ENCODE measurements around the gene BCKDK. TPM values are rescaled to one million over a fixed set of nuclear protein-coding genes. Genes with fewer than 3 reads are reported as not detected.

The BCKDK gene
- total RNA-seq, 4 donors from 2014 or later, result 26.6 to 39.8 (median 33.5) TPM

- WGBS, 2 donors, result 40% methylated on average over 1 of the region's 10 CpGs; no CpG with 5 or more reads in 1 of the 2 donors
- Histone ChIP-seq H3K36me3 (peaks cover 0 to 65% (median 14%) of the 10 kb centered on the region in 3 donors), H3K27ac (peak overlapping the region; percentile 83 to 96 (median 94)), H3K9me3 (no peaks in the 10 kb centered on the region), H3K4me3 (no peak overlapping the region), H3K27me3 (peaks cover 0 to 4% (median 0%) of the 10 kb centered on the region in 4 donors), H3K4me1 (peaks cover 44 to 82% (median 49%) of the 10 kb centered on the region in 3 donors)
- intact Hi-C loops (cut with DNase I), result no loop called here
- DNase-seq, result no peak
- TF ChIP-seq CTCF (IDR thresholded peaks at IDR 0.05), result no peak
- no peak for TF ChIP-seq POLR2A (IDR thresholded peaks at IDR 0.05)
These were observed 22.2 kb downstream of the BCKDK start for GRCh38 chr16:31130336-31130891.

GRCh38 chr16:31130899-31131298 is 22.7 kb downstream of the BCKDK start:
- intact Hi-C loops (cut with DNase I), result no loop called here
- no peak for DNase-seq
- peak overlapping the region; percentile 83 to 96 (median 94) for H3K27ac ChIP-seq
- no peaks in the 10 kb centered on the region for H3K9me3 ChIP-seq
- peak overlapping the region in 2 of 4 donors; percentile 4 to 60 for H3K4me3 ChIP-seq
- no peak for TF ChIP-seq POLR2A (IDR thresholded peaks at IDR 0.05)
- no peak for TF ChIP-seq CTCF (IDR thresholded peaks at IDR 0.05)
- H3K27me3 ChIP-seq, result peaks cover 0 to 5% (median 0%) of the 10 kb centered on the region in 4 donors
- peaks cover 0 to 64% (median 14%) of the 10 kb centered on the region in 3 donors for H3K36me3 ChIP-seq
- 60% methylated on average over 1 of the region's 6 CpGs; no CpG with 5 or more reads in 1 of the 2 donors for WGBS, 2 donors
- H3K4me1 ChIP-seq, result peaks cover 47 to 86% (median 49%) of the 10 kb centered on the region in 3 donors

GRCh38 chr16:31131416-31131815 is 23.2 kb downstream of the BCKDK start:
- Histone ChIP-seq H3K4me3 (peak overlapping the region in 3 of 4 donors; percentile 4 to 60 (median 13)), H3K27me3 (peaks cover 0 to 5% (median 0%) of the 10 kb centered on the region in 4 donors), H3K36me3 (peaks cover 0 to 62% (median 14%) of the 10 kb centered on the region in 3 donors), H3K4me1 (peaks cover 49 to 89% (median 50%) of the 10 kb centered on the region in 3 donors), H3K27ac (peak overlapping the region; percentile 83 to 96 (median 94)), H3K9me3 (no peaks in the 10 kb centered on the region)
- 42% methylated on average over 6 of the region's 11 CpGs; no CpG with 5 or more reads in 1 of the 2 donors for WGBS, 2 donors
- no peak for TF ChIP-seq CTCF (IDR thresholded peaks at IDR 0.05)
- no peak for TF ChIP-seq POLR2A (IDR thresholded peaks at IDR 0.05)
- no peak for DNase-seq
- intact Hi-C loops (cut with DNase I), result no loop called here

GRCh38 chr16:31131841-31132271 is 23.7 kb downstream of the BCKDK start:
- Histone ChIP-seq H3K4me3 (peak overlapping the region in 3 of 4 donors; percentile 4 to 60 (median 13)), H3K27me3 (peaks cover 0 to 5% (median 0%) of the 10 kb centered on the region in 4 donors), H3K36me3 (peaks cover 0 to 60% (median 14%) of the 10 kb centered on the region in 3 donors), H3K9me3 (no peaks in the 10 kb centered on the region), H3K4me1 (peaks cover 49 to 89% (median 50%) of the 10 kb centered on the region in 3 donors), H3K27ac (peak overlapping the region; percentile 83 to 96 (median 94))
- intact Hi-C loops (cut with DNase I), result no loop called here
- no peak for DNase-seq
- no peak for TF ChIP-seq POLR2A (IDR thresholded peaks at IDR 0.05)
- no peak for TF ChIP-seq CTCF (IDR thresholded peaks at IDR 0.05)
- WGBS, 2 donors, result 19 to 34% methylated on average over 3 of the region's 5 CpGs

GRCh38 chr16:31132303-31132979 is 24.3 kb downstream of the BCKDK start:
- intact Hi-C loops (cut with DNase I), result no loop called here
- H3K4me1 ChIP-seq, result peaks cover 49 to 86% (median 50%) of the 10 kb centered on the region in 3 donors
- H3K36me3 ChIP-seq, result peaks cover 0 to 54% (median 10%) of the 10 kb centered on the region in 3 donors
- H3K4me3 ChIP-seq, result peak overlapping the region in 3 of 4 donors; percentile 4 to 60 (median 13)
- peaks cover 0 to 5% (median 0%) of the 10 kb centered on the region in 4 donors for H3K27me3 ChIP-seq
- DNase-seq, result no peak
- no peaks in the 10 kb centered on the region for H3K9me3 ChIP-seq
- H3K27ac ChIP-seq, result peak overlapping the region; percentile 72 to 96 (median 94)
- WGBS, 2 donors, result 62 to 63% methylated on average over 9 to 11 of the region's 20 CpGs
- TF ChIP-seq POLR2A (IDR thresholded peaks at IDR 0.05) (no peak), CTCF (IDR thresholded peaks at IDR 0.05) (no peak)

All from esophagus squamous epithelium (tissue), 5 donors.